ENCODE results near the gene PRSS50. TPM values are rescaled to one million over a fixed set of nuclear protein-coding genes. Genes with fewer than 3 reads are reported as not detected.

PRSS50 gene
- total RNA-seq, 1 experiment from 2014 or later: not detected

DNA sequence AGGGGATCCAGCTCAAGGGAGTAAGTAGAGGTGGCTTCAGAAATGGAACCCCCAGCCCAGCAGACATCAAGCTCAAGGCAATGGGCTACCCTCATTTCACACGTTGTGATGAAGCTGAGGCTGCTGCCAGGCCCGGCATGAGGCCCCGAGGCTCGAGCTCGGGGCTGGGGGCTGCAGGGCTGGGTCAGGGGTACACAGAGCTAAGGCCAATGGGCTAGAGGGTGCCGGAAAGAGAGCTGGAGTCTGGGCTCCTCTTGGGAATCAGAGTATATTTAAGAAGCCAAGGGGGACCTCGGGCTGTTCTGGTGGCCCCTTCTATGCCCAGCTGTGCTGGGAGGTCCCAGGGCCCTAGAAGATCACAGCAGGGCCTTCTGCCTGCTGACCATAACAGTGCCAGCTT, 7.4 kb downstream of the PRSS50 start:
- Histone ChIP-seq H3K4me3 (ENCODE audit: low read depth, low read length, poor library complexity, severe bottlenecking) (no peak overlapping the region), H3K27me3 (replicated peaks; ENCODE audit: insufficient read depth, low read depth, low read length, poor library complexity) (no peaks in the 10 kb centered on the region), H3K9me3 (ENCODE audit: low read depth, low read length, poor library complexity, severe bottlenecking) (no peaks in the 10 kb centered on the region), H3K36me3 (ENCODE audit: insufficient read depth, low read length, poor library complexity, severe bottlenecking) (no peaks in the 10 kb centered on the region), H3K27ac (ENCODE audit: low read depth, low read length, poor library complexity, severe bottlenecking) (no peak overlapping the region), H3K4me1 (ENCODE audit: insufficient read depth, low read length, poor library complexity, severe bottlenecking) (no peaks in the 10 kb centered on the region)
- TF ChIP-seq EZH2 (IDR thresholded peaks at IDR 0.05; ENCODE audit: borderline replicate concordance, low read depth, low read length, poor library complexity, severe bottlenecking): no peak
- TF ChIP-seq, protein P1, sequence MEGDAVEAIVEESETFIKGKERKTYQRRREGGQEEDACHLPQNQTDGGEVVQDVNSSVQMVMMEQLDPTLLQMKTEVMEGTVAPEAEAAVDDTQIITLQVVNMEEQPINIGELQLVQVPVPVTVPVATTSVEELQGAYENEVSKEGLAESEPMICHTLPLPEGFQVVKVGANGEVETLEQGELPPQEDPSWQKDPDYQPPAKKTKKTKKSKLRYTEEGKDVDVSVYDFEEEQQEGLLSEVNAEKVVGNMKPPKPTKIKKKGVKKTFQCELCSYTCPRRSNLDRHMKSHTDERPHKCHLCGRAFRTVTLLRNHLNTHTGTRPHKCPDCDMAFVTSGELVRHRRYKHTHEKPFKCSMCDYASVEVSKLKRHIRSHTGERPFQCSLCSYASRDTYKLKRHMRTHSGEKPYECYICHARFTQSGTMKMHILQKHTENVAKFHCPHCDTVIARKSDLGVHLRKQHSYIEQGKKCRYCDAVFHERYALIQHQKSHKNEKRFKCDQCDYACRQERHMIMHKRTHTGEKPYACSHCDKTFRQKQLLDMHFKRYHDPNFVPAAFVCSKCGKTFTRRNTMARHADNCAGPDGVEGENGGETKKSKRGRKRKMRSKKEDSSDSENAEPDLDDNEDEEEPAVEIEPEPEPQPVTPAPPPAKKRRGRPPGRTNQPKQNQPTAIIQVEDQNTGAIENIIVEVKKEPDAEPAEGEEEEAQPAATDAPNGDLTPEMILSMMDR (conservative IDR thresholded peaks at IDR 0.05; ENCODE audit: low read depth, low read length): no peak
- no TSS peak for BruUV-seq (replicated peaks)
- no peak for DNase-seq (ENCODE audit: low spot score)
- POLR2A ChIA-PET (ENCODE audit: low non-redundant PET): no interaction called here
- intact Hi-C loops (cut with micrococcal nuclease; ENCODE audit: unreplicated experiment): no loop called here
- CTCF ChIA-PET: no interaction called here

DNA sequence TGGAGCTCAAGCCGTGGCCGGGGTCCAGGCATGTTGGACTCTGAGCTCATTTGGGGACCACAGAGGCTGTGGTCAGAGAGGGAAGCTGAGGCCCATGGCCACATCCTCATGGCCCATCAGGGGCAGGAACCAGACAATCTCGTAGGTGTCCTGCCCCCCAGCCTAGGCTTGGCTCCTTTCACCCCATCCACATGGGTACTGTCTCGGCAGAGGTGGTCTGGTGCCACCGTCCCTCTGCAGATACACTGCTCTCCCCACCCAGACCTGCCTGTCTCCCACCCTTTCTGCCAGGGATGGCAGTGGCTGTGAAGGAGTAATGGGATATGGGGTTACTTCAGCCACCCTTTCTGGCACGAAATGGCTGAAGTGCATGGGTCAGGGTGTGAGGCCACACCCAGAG, 7.9 kb downstream of the PRSS50 start:
- Histone ChIP-seq H3K27me3 (replicated peaks; ENCODE audit: insufficient read depth, low read depth, low read length, poor library complexity) (no peaks in the 10 kb centered on the region), H3K27ac (ENCODE audit: low read depth, low read length, poor library complexity, severe bottlenecking) (no peak overlapping the region), H3K9me3 (ENCODE audit: low read depth, low read length, poor library complexity, severe bottlenecking) (no peaks in the 10 kb centered on the region), H3K4me3 (ENCODE audit: low read depth, low read length, poor library complexity, severe bottlenecking) (no peak overlapping the region), H3K4me1 (ENCODE audit: insufficient read depth, low read length, poor library complexity, severe bottlenecking) (no peaks in the 10 kb centered on the region), H3K36me3 (ENCODE audit: insufficient read depth, low read length, poor library complexity, severe bottlenecking) (no peaks in the 10 kb centered on the region)
- no peak for DNase-seq (ENCODE audit: low spot score)
- CTCF ChIA-PET: no interaction called here
- POLR2A ChIA-PET (ENCODE audit: low non-redundant PET): no interaction called here
- TF ChIP-seq, protein P1 (conservative IDR thresholded peaks at IDR 0.05; ENCODE audit: low read depth, low read length): no peak
- no peak for TF ChIP-seq EZH2 (IDR thresholded peaks at IDR 0.05; ENCODE audit: borderline replicate concordance, low read depth, low read length, poor library complexity, severe bottlenecking)
- intact Hi-C loops (cut with micrococcal nuclease; ENCODE audit: unreplicated experiment): no loop called here
- BruUV-seq (replicated peaks): no TSS peak

DNA sequence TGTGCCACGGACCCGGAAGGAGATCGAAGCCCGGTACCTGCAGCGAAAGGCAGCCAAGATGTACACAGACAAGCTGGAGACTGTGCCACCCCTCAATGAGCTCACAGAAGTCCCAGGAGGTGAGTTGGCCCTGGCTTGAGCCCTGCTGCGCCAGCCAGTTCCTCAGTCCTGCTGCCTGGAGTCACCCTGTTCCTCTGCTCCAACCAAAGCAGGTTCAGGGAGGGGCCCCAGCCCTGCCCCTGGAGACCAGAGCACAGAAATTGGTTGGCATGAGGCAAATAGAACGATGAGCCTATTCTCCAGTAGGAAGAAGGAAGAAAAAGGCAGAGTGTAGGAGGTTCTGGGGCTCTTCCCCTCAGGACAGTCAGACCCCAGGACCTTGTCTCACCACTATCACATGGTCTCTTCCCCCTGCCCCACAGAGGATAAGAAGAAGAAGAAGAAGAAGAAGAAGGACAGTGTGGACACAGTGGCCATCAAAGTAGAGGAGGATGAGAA, 8.5 kb downstream of the PRSS50 start:
- Histone ChIP-seq H3K27me3 (replicated peaks; ENCODE audit: insufficient read depth, low read depth, low read length, poor library complexity) (no peaks in the 10 kb centered on the region), H3K9me3 (ENCODE audit: low read depth, low read length, poor library complexity, severe bottlenecking) (no peaks in the 10 kb centered on the region), H3K4me1 (ENCODE audit: insufficient read depth, low read length, poor library complexity, severe bottlenecking) (no peaks in the 10 kb centered on the region), H3K27ac (ENCODE audit: low read depth, low read length, poor library complexity, severe bottlenecking) (no peak overlapping the region), H3K4me3 (ENCODE audit: low read depth, low read length, poor library complexity, severe bottlenecking) (no peak overlapping the region), H3K36me3 (ENCODE audit: insufficient read depth, low read length, poor library complexity, severe bottlenecking) (no peaks in the 10 kb centered on the region)
- DNase-seq (ENCODE audit: low spot score): no peak
- POLR2A ChIA-PET (ENCODE audit: low non-redundant PET): no interaction called here
- TF ChIP-seq, protein P1 (conservative IDR thresholded peaks at IDR 0.05; ENCODE audit: low read depth, low read length): no peak
- no peak for TF ChIP-seq EZH2 (IDR thresholded peaks at IDR 0.05; ENCODE audit: borderline replicate concordance, low read depth, low read length, poor library complexity, severe bottlenecking)
- no TSS peak for BruUV-seq (replicated peaks)
- intact Hi-C loops (cut with micrococcal nuclease; ENCODE audit: unreplicated experiment): no loop called here
- CTCF ChIA-PET: no interaction called here
